ENCODE measurements around the gene NUDC. TPM values are rescaled to one million over a fixed set of nuclear protein-coding genes. Genes with fewer than 3 reads are reported as not detected.

NUDC gene
- total and polyA plus RNA-seq, 9 of the 15 experiments (the other 6 are each of a cell fraction or from before 2014, with no cell fraction given): 9.8 to 234 (median 149) TPM

GRCh38 chr1:26913389-26913753 lies 8.2 kb upstream of the NUDC start:
- Histone ChIP-seq H4K20me1 (replicated peaks; ENCODE audit: control insufficient read depth, insufficient read depth, low read length) (no peaks in the 10 kb centered on the region), H3K9me1 (ENCODE audit: control insufficient read depth, insufficient read depth, low read length) (no peaks in the 10 kb centered on the region), H3K27ac (ENCODE audit: extremely low read depth, low read depth, low read length) (peak overlapping the region; percentile 69), H3K36me3 (ENCODE audit: control insufficient read depth, insufficient read depth, low read length) (no peaks in the 10 kb centered on the region), H3K4me2 (ENCODE audit: insufficient read depth, low read length) (no peak overlapping the region), H3K79me2 (ENCODE audit: control insufficient read depth, insufficient read depth, low read length) (no peaks in the 10 kb centered on the region), H3K4me3 (no peak overlapping the region), H2AFZ (ENCODE audit: low read depth, low read length) (peak overlapping the region; percentile 93), H3K27me3 (ENCODE audit: control insufficient read depth in 2 of 2, insufficient read depth in 2 of 2, low read length in 2 of 2) (no peaks in the 10 kb centered on the region), H3K4me1 (replicated peaks in 1 of 2; ENCODE audit: control insufficient read depth in 2 of 2, insufficient read depth in 2 of 2, low read length in 2 of 2) (peaks cover 28 to 31% of the 10 kb centered on the region in 2 experiments), H3K9ac (ENCODE audit: insufficient read depth in 1 of 2, low read depth in 2 of 2, low read length in 2 of 2) (peak overlapping the region; percentile 64 to 85; a peak in 3 of 4 replicates), H3K9me3 (replicated peaks; ENCODE audit: control insufficient read depth, insufficient read depth, low read depth, low read length) (no peaks in the 10 kb centered on the region)
- no TSS peak for BruUV-seq (replicated peaks)
- ATAC-seq: peak; percentile 5; the same call in 2 of the 3 replicates
- no peak for TF ChIP-seq POLR2AphosphoS2 (IDR thresholded peaks at IDR 0.05; ENCODE audit: low read length)
- TF ChIP-seq BRCA1 (IDR thresholded peaks at IDR 0.05): no peak
- TF ChIP-seq BRCA1 (CRISPR knock-in tag; IDR thresholded peaks at IDR 0.05): 0 out of 2 replicates have a peak, but pooled peaks have one; percentile 35
- CTCF ChIA-PET (ENCODE audit: low intra/inter-chr PET ratio): interaction anchor here (0.6 kb wide), 1 partner anchor 200 kb away, joined by 3 read pairs; no protein-coding TSS in a partner anchor
- in situ Hi-C loops (cut with MboI): no loop called here
- intact Hi-C loops (cut with micrococcal nuclease): no loop called here
- 78% methylated on average over 5 of the region's 5 CpGs for WGBS (ENCODE audit: insufficient coverage, low coverage, missing lambda C conversion rate)
- FAIRE-seq: no peak
- POLR2A ChIA-PET: interaction anchor here (0.6 to 4.1 kb wide), 9 partner anchors 8 to 107 kb away, joined by 3 to 32 read pairs (median 3); partner anchors contain the start of genes GPATCH3, GPN2 and NUDC
- peak in 1 of 4 experiments; percentile 19 for DNase-seq (ENCODE audit: extremely low read depth in 1 of 4, low spot score in 3 of 4)

GRCh38 chr1:26913754-26914619 lies 7.6 kb upstream of the NUDC start, which contains the start of gene NR0B2:
Gene NR0B2 (minus strand): TSS chr1:26913975. CDS start chr1:26913940, 35 bp downstream.
- no peaks in the 10 kb centered on the region for H3K27me3 ChIP-seq (ENCODE audit: control insufficient read depth in 2 of 2, insufficient read depth in 2 of 2, low read length in 2 of 2)
- CTCF ChIA-PET (ENCODE audit: low intra/inter-chr PET ratio): no interaction called here
- POLR2A ChIA-PET: interaction anchor here (0.6 to 4.1 kb wide), 11 partner anchors 7 to 107 kb away, joined by 3 to 32 read pairs (median 3); partner anchors contain the start of genes GPATCH3, GPN2 and NUDC
- ATAC-seq (peak; percentile 88), DNase-seq (ENCODE audit: extremely low read depth in 1 of 4, low spot score in 3 of 4) (peak; percentile 65 to 85 (median 74)), FAIRE-seq (peak; percentile 84)
- no peaks in the 10 kb centered on the region for H3K79me2 ChIP-seq (ENCODE audit: control insufficient read depth, insufficient read depth, low read length)
- in situ Hi-C loops (cut with MboI): no loop called here
- peaks cover 28 to 31% of the 10 kb centered on the region in 2 experiments for H3K4me1 ChIP-seq (replicated peaks in 1 of 2; ENCODE audit: control insufficient read depth in 2 of 2, insufficient read depth in 2 of 2, low read length in 2 of 2)
- peak within 1 kb of the TSS; percentile 64 for H3K4me2 ChIP-seq (ENCODE audit: insufficient read depth, low read length)
- intact Hi-C loops (cut with micrococcal nuclease): no loop called here
- peak within 1 kb of the TSS; percentile 93 for H2AFZ ChIP-seq (ENCODE audit: low read depth, low read length)
- H3K36me3 ChIP-seq (ENCODE audit: control insufficient read depth, insufficient read depth, low read length): no peaks in the 10 kb centered on the region
- 67% methylated on average over 16 of the region's 16 CpGs for WGBS (ENCODE audit: insufficient coverage, low coverage, missing lambda C conversion rate)
- peak within 1 kb of the TSS; percentile 64 to 85 for H3K9ac ChIP-seq (ENCODE audit: insufficient read depth in 1 of 2, low read depth in 2 of 2, low read length in 2 of 2)
- no peaks in the 10 kb centered on the region for H4K20me1 ChIP-seq (replicated peaks; ENCODE audit: control insufficient read depth, insufficient read depth, low read length)
- no TSS peak for BruUV-seq (replicated peaks)
- H3K4me3 ChIP-seq: no peak within 1 kb of the TSS
- no peaks in the 10 kb centered on the region for H3K9me3 ChIP-seq (replicated peaks; ENCODE audit: control insufficient read depth, insufficient read depth, low read depth, low read length)
- H3K9me1 ChIP-seq (ENCODE audit: control insufficient read depth, insufficient read depth, low read length): no peaks in the 10 kb centered on the region
- H3K27ac ChIP-seq (ENCODE audit: extremely low read depth, low read depth, low read length): peak within 1 kb of the TSS; percentile 69
- TF ChIP-seq SAFB2 (IDR thresholded peaks at IDR 0.05; ENCODE audit: borderline replicate concordance, low read depth, low read length, severe bottlenecking) (no peak), ZKSCAN8 (CRISPR knock-in tag; IDR thresholded peaks at IDR 0.05) (peak; percentile 40; the same call in 1 of the 2 replicates), ZBTB12 (CRISPR knock-in tag; IDR thresholded peaks at IDR 0.05) (no peak), POU5F1 (IDR thresholded peaks at IDR 0.05; ENCODE audit: borderline replicate concordance, low read depth, low read length, partially characterized antibody) (no peak), FOS (IDR thresholded peaks at IDR 0.05; ENCODE audit: extremely low read depth, insufficient read length) (no peak), PPARD (CRISPR knock-in tag; IDR thresholded peaks at IDR 0.05) (no peak), STAT5B (CRISPR knock-in tag; IDR thresholded peaks at IDR 0.05) (no peak), MNT (conservative IDR thresholded peaks at IDR 0.05) (0 out of 4 replicates have a peak, but pooled peaks have one; percentile 17 to 20)
